Tibial nerve (tissue), 4 donors: Measurements from ENCODE around the gene MAPK8IP1.

Experiments
- EP300 ChIP-seq, 2 donors: sonication (generic); formaldehyde crosslinking; IDR thresholded peaks; one replicate each; pipeline ENCODE4 v1.6.1; 2017; ENCODE audit warnings: antibody characterized with exemption in 2 of 2, mild to moderate bottlenecking in 1 of 2
- POLR2A ChIP-seq, 2 donors: fragments of 450-650 bp; IDR thresholded peaks; one replicate each; pipeline ENCODE4 v1.6.1; 2017; ENCODE audit warnings: antibody characterized with exemption in 2 of 2, mild to moderate bottlenecking in 2 of 2, moderate library complexity in 2 of 2
- TF ChIP-seq, protein P1 (sequence below), 5 experiments: fragments of 200-600 bp in 3 of 5; fragments of 450-650 bp in 2 of 5; sonication (generic) in 3 of 5; IDR thresholded peaks; one replicate each; pipeline ENCODE4 v1.5.1; 2016 to 2019; ENCODE audit warnings: antibody characterized with exemption in 5 of 5, mild to moderate bottlenecking in 3 of 5, moderate library complexity in 2 of 5

DNA sequence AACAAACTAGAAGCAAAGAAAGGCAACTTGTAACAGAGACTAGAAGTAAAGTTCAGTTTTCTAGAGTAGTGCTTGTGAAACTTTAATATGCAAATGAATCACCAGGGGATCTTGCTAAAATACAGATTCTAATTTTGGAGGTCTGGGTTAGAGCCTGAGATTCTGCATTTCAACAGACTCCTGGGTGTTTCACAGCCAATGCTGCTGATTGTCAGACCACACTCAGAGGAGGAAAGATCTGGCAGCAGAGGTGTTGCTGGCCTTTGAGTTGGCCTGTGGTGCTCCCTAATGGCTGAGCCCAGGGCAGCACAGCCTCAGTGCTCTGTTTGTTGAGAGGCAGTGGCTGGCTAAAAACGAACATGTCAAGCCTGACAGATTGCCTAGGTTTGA is 32.7 kb upstream of the MAPK8IP1 start:
- TF ChIP-seq, protein P1, sequence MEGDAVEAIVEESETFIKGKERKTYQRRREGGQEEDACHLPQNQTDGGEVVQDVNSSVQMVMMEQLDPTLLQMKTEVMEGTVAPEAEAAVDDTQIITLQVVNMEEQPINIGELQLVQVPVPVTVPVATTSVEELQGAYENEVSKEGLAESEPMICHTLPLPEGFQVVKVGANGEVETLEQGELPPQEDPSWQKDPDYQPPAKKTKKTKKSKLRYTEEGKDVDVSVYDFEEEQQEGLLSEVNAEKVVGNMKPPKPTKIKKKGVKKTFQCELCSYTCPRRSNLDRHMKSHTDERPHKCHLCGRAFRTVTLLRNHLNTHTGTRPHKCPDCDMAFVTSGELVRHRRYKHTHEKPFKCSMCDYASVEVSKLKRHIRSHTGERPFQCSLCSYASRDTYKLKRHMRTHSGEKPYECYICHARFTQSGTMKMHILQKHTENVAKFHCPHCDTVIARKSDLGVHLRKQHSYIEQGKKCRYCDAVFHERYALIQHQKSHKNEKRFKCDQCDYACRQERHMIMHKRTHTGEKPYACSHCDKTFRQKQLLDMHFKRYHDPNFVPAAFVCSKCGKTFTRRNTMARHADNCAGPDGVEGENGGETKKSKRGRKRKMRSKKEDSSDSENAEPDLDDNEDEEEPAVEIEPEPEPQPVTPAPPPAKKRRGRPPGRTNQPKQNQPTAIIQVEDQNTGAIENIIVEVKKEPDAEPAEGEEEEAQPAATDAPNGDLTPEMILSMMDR (IDR thresholded peaks at IDR 0.05) = no peak
- TF ChIP-seq POLR2A (IDR thresholded peaks at IDR 0.05) = no peak
- TF ChIP-seq EP300 (IDR thresholded peaks at IDR 0.05) = no peak
